HEK293T (cell line): ENCODE results near the gene ADAMTS7.
A peak's percentile ranks its signal among the peaks of the same experiment; 100 is the strongest.

Experiments
- CTCF ChIA-PET: fragments of 350-600 bp; formaldehyde crosslinking; extraction: SDS; loops from one replicate; lab custom pipeline; 2021; ENCODE audit warnings: antibody characterized with exemption, inconsistent platforms; lab: Yijun Ruan, JAX
- POLR2A ChIA-PET: fragments of 350-600 bp; formaldehyde crosslinking; extraction: SDS; loops from one replicate; lab custom pipeline; 2020; ENCODE audit warnings: antibody characterized with exemption, inconsistent platforms; lab: Yijun Ruan, JAX
- DNase-seq: peaks from one replicate; pipeline ENCODE4 v3.0.0; 2012; ENCODE audit warnings: mixed read lengths; ENCODE audit errors: extremely low spot score
- ARNT ChIP-seq: fragments of 450-650 bp; IDR thresholded peaks from 2 replicates; pipeline ENCODE4 v1.6.1; 2017; ENCODE audit warnings: mild to moderate bottlenecking
- BHLHE40 ChIP-seq: fragments of 450-650 bp; IDR thresholded peaks from 2 replicates; pipeline ENCODE4 v1.6.1; 2016; ENCODE audit warnings: mild to moderate bottlenecking, moderate library complexity, borderline replicate concordance
- CTBP1 ChIP-seq: fragments of 450-650 bp; IDR thresholded peaks from 2 replicates; pipeline ENCODE4 v1.6.1; 2016; ENCODE audit warnings: borderline replicate concordance
- ELF4 ChIP-seq: fragments of 450-650 bp; IDR thresholded peaks from 2 replicates; pipeline ENCODE4 v1.6.1; 2017; ENCODE audit warnings: antibody characterized with exemption
- FOXA1 ChIP-seq: fragments of 450-650 bp; IDR thresholded peaks from 2 replicates; pipeline ENCODE4 v1.6.1; 2016; ENCODE audit warnings: mild to moderate bottlenecking
- FOXK2 ChIP-seq: fragments of 450-650 bp; IDR thresholded peaks from 2 replicates; pipeline ENCODE4 v1.6.1; 2016; ENCODE audit warnings: mild to moderate bottlenecking
- FOXM1 ChIP-seq: fragments of 450-650 bp; IDR thresholded peaks from 2 replicates; pipeline ENCODE4 v1.6.1; 2017; ENCODE audit warnings: mild to moderate bottlenecking, borderline replicate concordance
- HDGF ChIP-seq: fragments of 450-650 bp; IDR thresholded peaks from 2 replicates; pipeline ENCODE4 v1.6.1; 2017; ENCODE audit warnings: antibody characterized with exemption, borderline replicate concordance
- L3MBTL2 ChIP-seq: fragments of 450-650 bp; conservative IDR thresholded peaks from 2 replicates; pipeline ENCODE4 v1.6.1; 2016; ENCODE audit warnings: mild to moderate bottlenecking
- LEF1 ChIP-seq: fragments of 450-650 bp; IDR thresholded peaks from 2 replicates; pipeline ENCODE4 v1.6.1; 2017; ENCODE audit warnings: mild to moderate bottlenecking, borderline replicate concordance
- NFRKB ChIP-seq: fragments of 450-650 bp; IDR thresholded peaks from 2 replicates; pipeline ENCODE4 v1.6.1; 2016; ENCODE audit warnings: mild to moderate bottlenecking, moderate library complexity
- PKNOX1 ChIP-seq: fragments of 450-650 bp; IDR thresholded peaks from 2 replicates; pipeline ENCODE4 v1.6.1; 2016
- SP1 ChIP-seq: fragments of 450-650 bp; IDR thresholded peaks from 2 replicates; pipeline ENCODE4 v1.6.1; 2017
- SUZ12 ChIP-seq: fragments of 450-650 bp; IDR thresholded peaks from 2 replicates; pipeline ENCODE4 v1.6.1; 2016; ENCODE audit warnings: mild to moderate bottlenecking
- TARDBP ChIP-seq: fragments of 450-650 bp; IDR thresholded peaks from 2 replicates; pipeline ENCODE4 v1.6.1; 2016
- ZNF384 ChIP-seq: fragments of 450-650 bp; IDR thresholded peaks from 2 replicates; pipeline ENCODE4 v1.6.1; 2016

The ADAMTS7 gene

DNA sequence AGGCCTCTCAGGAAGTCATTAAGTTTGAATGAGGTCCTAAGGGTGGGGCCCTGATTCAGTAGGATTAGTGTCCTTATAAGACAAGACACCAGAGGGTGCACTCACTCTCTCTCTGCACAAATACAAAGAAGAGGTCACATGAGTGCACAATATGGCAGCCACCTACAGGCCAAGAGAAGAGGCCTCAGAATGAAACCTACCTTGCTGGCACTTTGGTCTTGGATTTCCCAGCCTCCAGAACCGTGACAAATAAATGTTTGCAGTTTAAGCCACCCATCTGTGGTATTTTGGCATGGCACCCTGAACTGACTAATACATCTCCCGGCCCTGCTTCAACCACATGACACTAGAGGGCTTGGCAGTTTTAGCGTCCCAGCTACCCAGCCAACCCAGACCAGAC lies 96.4 kb downstream of the ADAMTS7 start:
- no peak for TF ChIP-seq ZNF384
- no peak for DNase-seq
- ChIA-PET CTCF (no interaction called here), POLR2A (no interaction called here)

- ChIA-PET POLR2A (interaction anchor here (0.6 kb wide), 1 partner anchor 10 kb away, joined by 3 read pairs; no protein-coding TSS in a partner anchor), CTCF (interaction anchor here (0.6 kb wide), 1 partner anchor 73 kb away, joined by 3 read pairs; no protein-coding TSS in a partner anchor)
- TF ChIP-seq SUZ12 (no peak), ZNF384 (no peak), BHLHE40 (no peak), FOXK2 (no peak), L3MBTL2 (no peak), ARNT (no peak), CTBP1 (no peak), FOXM1 (no peak), LEF1 (no peak), SP1 (no peak), TARDBP (no peak), NFRKB (no peak), HDGF (no peak), PKNOX1 (no peak), FOXA1 (no peak), ELF4 (no peak)
- DNase-seq, result no peak
These were observed 98.3 kb downstream of the ADAMTS7 start for GRCh38 chr15:78712797-78713515.

- CTCF ChIA-PET, result interaction anchor here (0.6 to 3.6 kb wide), 3 partner anchors 43 to 404 kb away, joined by 3 to 29 read pairs (median 3); no protein-coding TSS in a partner anchor
- POLR2A ChIA-PET, result no interaction called here
These were observed 99.6 kb downstream of the ADAMTS7 start for GRCh38 chr15:78711638-78712037.

GRCh38 chr15:78709263-78709882 lies 101.9 kb downstream of the ADAMTS7 start:
- peak; percentile 86 for DNase-seq
- POLR2A ChIA-PET, result interaction anchor here (1.5 kb wide), 1 partner anchor 410 kb away, joined by 3 read pairs; the partner anchor contains the start of gene SKIC8
- CTCF ChIA-PET, result interaction anchor here (0.7 to 3.6 kb wide), 4 partner anchors 17 to 82 kb away, joined by 3 to 29 read pairs (median 3); no protein-coding TSS in a partner anchor
- TF ChIP-seq LEF1 (no peak), ARNT (no peak), TARDBP (no peak), PKNOX1 (no peak), NFRKB (no peak), HDGF (no peak), ELF4 (no peak), FOXK2 (no peak), FOXA1 (no peak)

More at GRCh38 chr15:78711638-78712037, 99.6 kb downstream of the ADAMTS7 start:
- TF ChIP-seq PKNOX1, result no peak
- no peak for TF ChIP-seq BHLHE40
- DNase-seq, result no peak
